ENCODE measurements around the gene ADH4. TPM values are rescaled to one million over a fixed set of nuclear protein-coding genes. Genes with fewer than 3 reads are reported as not detected.

ADH4 gene
- total and polyA plus RNA-seq, 3 donors from 2014 or later, result 0.86 TPM; not detected in 2

DNA sequence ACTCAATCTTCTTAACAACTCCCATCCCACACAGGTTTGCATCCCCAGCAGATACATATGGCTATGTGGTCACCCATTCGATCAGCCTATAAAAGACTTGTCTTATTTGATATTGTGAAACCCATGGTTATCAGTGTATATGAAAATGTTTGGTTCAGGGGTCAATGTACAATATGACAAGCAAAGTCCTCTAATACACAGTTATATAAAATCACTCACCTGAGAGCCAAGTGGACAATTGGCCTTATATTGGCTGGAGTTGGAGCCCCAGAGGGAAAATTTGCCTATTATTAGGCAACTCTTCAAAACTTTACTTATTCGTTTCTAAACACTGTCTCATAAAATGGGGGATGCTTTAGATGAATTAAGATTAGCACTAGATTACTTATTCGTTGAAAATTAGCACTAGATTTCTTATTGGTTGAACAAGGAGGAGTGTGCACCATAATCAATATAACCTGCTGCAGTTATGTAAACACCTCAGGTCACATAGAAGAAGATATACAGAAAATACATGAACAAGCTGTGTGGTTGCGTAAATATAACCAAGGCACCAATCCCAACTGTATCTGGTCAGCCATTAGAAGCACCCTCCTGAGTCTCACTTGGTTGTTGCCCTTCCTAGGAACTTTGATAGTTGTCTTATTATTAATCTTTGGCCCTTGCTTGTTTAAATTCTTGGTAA is 10.7 kb upstream of the ADH4 start:
- Histone ChIP-seq H3K9me3 (no peaks in the 10 kb centered on the region), H3K36me3 (ENCODE audit: low read depth, missing control alignments) (no peaks in the 10 kb centered on the region), H3K27me3 (no peaks in the 10 kb centered on the region), H3K4me3 (no peak overlapping the region), H3K27ac (no peak overlapping the region), H3K4me1 (no peaks in the 10 kb centered on the region)
- WGBS, 2 donors, result 87 to 95% methylated on average over 4 of the region's 4 CpGs
- intact Hi-C loops (cut with DNase I; ENCODE audit: low total_unique reads), result no loop called here
- DNase-seq, result no peak
- no peak for TF ChIP-seq POLR2A (IDR thresholded peaks at IDR 0.05)
- TF ChIP-seq, protein P1, sequence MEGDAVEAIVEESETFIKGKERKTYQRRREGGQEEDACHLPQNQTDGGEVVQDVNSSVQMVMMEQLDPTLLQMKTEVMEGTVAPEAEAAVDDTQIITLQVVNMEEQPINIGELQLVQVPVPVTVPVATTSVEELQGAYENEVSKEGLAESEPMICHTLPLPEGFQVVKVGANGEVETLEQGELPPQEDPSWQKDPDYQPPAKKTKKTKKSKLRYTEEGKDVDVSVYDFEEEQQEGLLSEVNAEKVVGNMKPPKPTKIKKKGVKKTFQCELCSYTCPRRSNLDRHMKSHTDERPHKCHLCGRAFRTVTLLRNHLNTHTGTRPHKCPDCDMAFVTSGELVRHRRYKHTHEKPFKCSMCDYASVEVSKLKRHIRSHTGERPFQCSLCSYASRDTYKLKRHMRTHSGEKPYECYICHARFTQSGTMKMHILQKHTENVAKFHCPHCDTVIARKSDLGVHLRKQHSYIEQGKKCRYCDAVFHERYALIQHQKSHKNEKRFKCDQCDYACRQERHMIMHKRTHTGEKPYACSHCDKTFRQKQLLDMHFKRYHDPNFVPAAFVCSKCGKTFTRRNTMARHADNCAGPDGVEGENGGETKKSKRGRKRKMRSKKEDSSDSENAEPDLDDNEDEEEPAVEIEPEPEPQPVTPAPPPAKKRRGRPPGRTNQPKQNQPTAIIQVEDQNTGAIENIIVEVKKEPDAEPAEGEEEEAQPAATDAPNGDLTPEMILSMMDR (IDR thresholded peaks at IDR 0.05), result no peak

DNA sequence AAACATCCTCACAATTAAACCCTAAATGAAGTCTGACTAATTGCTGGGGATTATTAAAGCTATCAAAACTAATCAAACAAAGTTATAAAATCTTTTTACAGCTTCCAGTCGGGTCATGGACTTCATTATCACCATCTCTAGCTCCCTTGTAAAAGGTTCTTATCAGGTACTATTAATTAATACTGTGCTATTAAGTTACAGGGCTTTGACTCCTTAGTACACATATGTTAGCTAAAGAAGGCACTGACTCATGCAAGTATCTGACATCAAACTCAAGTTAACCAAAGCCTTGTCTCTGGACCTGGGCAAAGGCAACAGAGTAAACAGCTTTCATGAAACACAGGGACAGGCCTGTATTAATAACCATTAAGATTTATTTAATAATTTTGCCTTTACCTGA is 7.9 kb upstream of the ADH4 start:
- Histone ChIP-seq H3K27ac (no peak overlapping the region), H3K27me3 (no peaks in the 10 kb centered on the region), H3K4me1 (no peaks in the 10 kb centered on the region), H3K9me3 (no peaks in the 10 kb centered on the region), H3K36me3 (ENCODE audit: low read depth, missing control alignments) (no peaks in the 10 kb centered on the region), H3K4me3 (no peak overlapping the region)
- no peak for DNase-seq
- 0 to 38% methylated on average over 1 of the region's 1 CpG for WGBS, 2 donors
- no peak for TF ChIP-seq POLR2A (IDR thresholded peaks at IDR 0.05)
- TF ChIP-seq, protein P1 (IDR thresholded peaks at IDR 0.05), result no peak
- intact Hi-C loops (cut with DNase I; ENCODE audit: low total_unique reads), result no loop called here

DNA sequence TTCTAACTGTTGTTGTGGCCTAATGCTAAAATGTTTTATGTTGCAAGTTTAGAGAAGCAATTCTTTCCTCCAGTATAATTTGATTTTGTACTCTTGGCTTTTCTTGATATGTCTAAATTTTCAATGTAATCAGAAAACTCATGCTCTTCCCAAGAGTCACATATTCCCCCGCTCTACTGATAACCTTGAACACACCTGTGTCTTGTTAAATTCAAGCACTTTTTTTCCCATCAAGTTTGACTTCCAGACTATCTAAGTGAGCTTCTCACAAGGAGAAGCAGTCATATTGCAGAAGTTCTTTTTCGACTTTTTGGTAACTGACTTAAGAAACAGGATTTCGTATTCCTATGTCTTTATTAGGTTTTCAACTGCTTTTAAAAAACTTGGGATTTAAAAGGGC is 7.4 kb upstream of the ADH4 start:
- TF ChIP-seq, protein P1 (IDR thresholded peaks at IDR 0.05), result no peak
- no peak for TF ChIP-seq POLR2A (IDR thresholded peaks at IDR 0.05)
- Histone ChIP-seq H3K27ac (no peak overlapping the region), H3K36me3 (ENCODE audit: low read depth, missing control alignments) (no peaks in the 10 kb centered on the region), H3K4me3 (no peak overlapping the region), H3K4me1 (no peaks in the 10 kb centered on the region), H3K27me3 (no peaks in the 10 kb centered on the region), H3K9me3 (no peaks in the 10 kb centered on the region)
- intact Hi-C loops (cut with DNase I; ENCODE audit: low total_unique reads), result no loop called here
- DNase-seq, result no peak
- WGBS, 2 donors, result 92 to 93% methylated on average over 3 of the region's 3 CpGs

DNA sequence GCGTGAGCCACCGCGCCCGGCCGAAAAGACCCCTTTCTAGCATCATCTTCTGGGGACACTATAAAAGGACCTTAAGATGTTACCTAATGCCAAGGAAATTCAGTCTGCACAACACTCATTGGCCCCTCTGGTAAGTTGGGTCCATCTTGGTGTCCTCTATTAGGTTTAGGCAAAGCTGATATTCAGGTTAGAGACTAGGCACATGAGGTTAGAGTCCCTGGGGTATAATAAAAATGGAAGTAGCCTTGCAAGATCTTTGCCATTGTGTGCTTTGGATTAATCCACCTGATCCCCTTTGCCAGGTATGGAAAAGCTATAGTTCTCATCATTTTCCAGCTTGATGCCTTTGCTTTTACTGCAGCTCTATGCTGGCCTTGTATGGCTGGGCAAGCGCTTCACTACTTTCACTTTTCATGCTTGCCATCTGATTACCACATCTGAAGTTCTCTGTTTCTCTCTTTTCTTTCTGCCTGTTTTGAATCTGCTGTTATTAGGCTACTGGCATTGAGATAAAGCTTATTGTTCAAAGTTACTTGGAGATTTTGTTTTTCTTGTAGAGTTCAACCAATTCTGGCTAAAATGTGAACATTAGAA is 5.4 kb upstream of the ADH4 start:
- Histone ChIP-seq H3K9me3 (no peaks in the 10 kb centered on the region), H3K4me1 (no peaks in the 10 kb centered on the region), H3K27ac (no peak overlapping the region), H3K36me3 (ENCODE audit: low read depth, missing control alignments) (no peaks in the 10 kb centered on the region), H3K4me3 (no peak overlapping the region), H3K27me3 (no peaks in the 10 kb centered on the region)
- no peak for TF ChIP-seq POLR2A (IDR thresholded peaks at IDR 0.05)
- TF ChIP-seq, protein P1 (IDR thresholded peaks at IDR 0.05), result no peak
- intact Hi-C loops (cut with DNase I; ENCODE audit: low total_unique reads), result no loop called here
- 45 to 100% methylated on average over 1 to 2 of the region's 6 CpGs for WGBS, 2 donors
- no peak for DNase-seq

DNA sequence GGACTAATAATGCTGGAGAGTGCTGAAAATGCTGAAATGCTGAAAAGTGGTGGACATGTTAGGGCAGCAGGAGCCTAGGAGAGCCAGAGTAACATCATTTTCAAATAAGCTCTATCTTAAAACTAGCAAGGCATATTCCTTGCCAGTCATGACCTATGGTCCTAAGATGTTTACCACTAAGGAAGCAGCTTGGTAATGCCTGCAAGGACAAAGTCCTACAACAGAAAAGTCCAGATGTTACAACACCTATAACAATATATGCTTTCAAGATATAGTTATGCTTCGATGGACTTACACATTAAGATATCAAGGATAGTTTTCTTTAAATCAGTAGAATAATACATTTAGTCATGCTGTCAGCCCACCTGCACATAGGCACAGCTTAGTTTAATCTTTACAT is 4.5 kb upstream of the ADH4 start:
- TF ChIP-seq, protein P1 (IDR thresholded peaks at IDR 0.05), result no peak
- TF ChIP-seq POLR2A (IDR thresholded peaks at IDR 0.05), result no peak
- Histone ChIP-seq H3K27me3 (no peaks in the 10 kb centered on the region), H3K4me1 (no peaks in the 10 kb centered on the region), H3K27ac (no peak overlapping the region), H3K36me3 (ENCODE audit: low read depth, missing control alignments) (no peaks in the 10 kb centered on the region), H3K4me3 (no peak overlapping the region), H3K9me3 (no peaks in the 10 kb centered on the region)
- WGBS, 2 donors, result 67 to 100% methylated on average over 1 of the region's 1 CpG
- intact Hi-C loops (cut with DNase I; ENCODE audit: low total_unique reads), result no loop called here
- DNase-seq, result no peak

Measured in testis (tissue), 3 donors.